Measurements from ENCODE around the gene TMEM239.

GRCh38 chr20:2793471-2793870 lies 22.7 kb upstream of the TMEM239 start:
- no peak for TF ChIP-seq EP300 (IDR thresholded peaks at IDR 0.05; ENCODE audit: borderline replicate concordance)
- no peak for TF ChIP-seq FOXM1 (IDR thresholded peaks at IDR 0.05; ENCODE audit: borderline replicate concordance, low read depth)
- TF ChIP-seq REST (IDR thresholded peaks at IDR 0.05; ENCODE audit: low read depth): no peak
- TF ChIP-seq YY1 (IDR thresholded peaks at IDR 0.05; ENCODE audit: low read depth): no peak
- TF ChIP-seq RAD21 (IDR thresholded peaks at IDR 0.05; ENCODE audit: low read depth): no peak
- no peak for TF ChIP-seq CEBPB (IDR thresholded peaks at IDR 0.05)
- no peak for TF ChIP-seq TCF12 (IDR thresholded peaks at IDR 0.05; ENCODE audit: low read depth)
- TF ChIP-seq, protein P1, sequence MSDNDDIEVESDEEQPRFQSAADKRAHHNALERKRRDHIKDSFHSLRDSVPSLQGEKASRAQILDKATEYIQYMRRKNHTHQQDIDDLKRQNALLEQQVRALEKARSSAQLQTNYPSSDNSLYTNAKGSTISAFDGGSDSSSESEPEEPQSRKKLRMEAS (IDR thresholded peaks at IDR 0.05): no peak
- no peak for TF ChIP-seq TAF1 (IDR thresholded peaks at IDR 0.05; ENCODE audit: low read depth)
- no peak for TF ChIP-seq NFIC (IDR thresholded peaks at IDR 0.05)
- no peak for TF ChIP-seq TEAD4 (IDR thresholded peaks at IDR 0.05)
- no peak for TF ChIP-seq EGR1 (IDR thresholded peaks at IDR 0.05)

Data from Ishikawa (cell line).